A549 (cell line): ENCODE results near the gene A4GALT. TPM values are rescaled to one million over a fixed set of nuclear protein-coding genes. Genes with fewer than 3 reads are reported as not detected.

ENCODE experiments used
- ATAC-seq, 2 experiments: fragments of 200-7000 bp in 1 of 2; fragments of >200 bp in 1 of 2; cut with Nextera tagmentation in 1 of 2; cut with Tn5 transposase in 1 of 2; 3 replicates each; pipeline versions ENCODE4 v1.8.0 to v1.9.1; 2018 to 2020; ENCODE audit warnings: mild to moderate bottlenecking in 1 of 2, moderate library complexity in 1 of 2
- CTCF ChIA-PET: fragments of 300-600 bp; sonication (Branson Sonifier 250); formaldehyde crosslinking; extraction: SDS; loops from one replicate; lab custom pipeline; 2021; ENCODE audit warnings: antibody characterized with exemption, inconsistent platforms; lab: Yijun Ruan, JAX
- POLR2A ChIA-PET: fragments of 350-600 bp; formaldehyde crosslinking; extraction: SDS; loops from one replicate; lab custom pipeline; 2021; ENCODE audit warnings: antibody characterized with exemption, inconsistent platforms; lab: Yijun Ruan, JAX
- DNase-seq, 2 experiments: peaks; one replicate each; pipeline versions ENCODE4 v3.0.0 to v3.0.0-alpha.2; 2011 to 2016; ENCODE audit warnings: low read depth in 1 of 2, low spot score in 1 of 2
- FAIRE-seq: peaks from 2 replicates; lab custom pipeline; 2011; peaks lifted over from hg19 to GRCh38; lab: Jason Lieb, UNC
- H3K27ac ChIP-seq, 2 experiments: fragments of >200 bp; sonication (Bioruptor Twin); formaldehyde crosslinking; 3 replicates each; pipeline ENCODE4 v1.5.1; 2016 to 2017
- H3K4me1 ChIP-seq: fragments of >200 bp; sonication (Bioruptor Twin); formaldehyde crosslinking; 3 replicates; pipeline ENCODE4 v1.6.1; 2016
- H3K4me2 ChIP-seq: fragments of >200 bp; sonication (Bioruptor Twin); formaldehyde crosslinking; 3 replicates; pipeline ENCODE4 v1.6.1; 2016
- H3K4me3 ChIP-seq: fragments of >200 bp; sonication (Bioruptor Twin); formaldehyde crosslinking; 3 replicates; pipeline ENCODE4 v1.5.1; 2016
- H3K9me3 ChIP-seq: fragments of >200 bp; sonication (Bioruptor Twin); formaldehyde crosslinking; 3 replicates; pipeline ENCODE4 v1.6.1; 2016
- CBX2 ChIP-seq: fragments of 200-600 bp; sonication (generic); IDR thresholded peaks from 2 replicates; pipeline ENCODE4 v1.6.1; 2016; ENCODE audit warnings: low read depth, mild to moderate bottlenecking, borderline replicate concordance
- CHD4 ChIP-seq: fragments of 200-600 bp; sonication (generic); IDR thresholded peaks from 2 replicates; pipeline ENCODE4 v1.6.1; 2016; ENCODE audit warnings: antibody characterized with exemption, mild to moderate bottlenecking, borderline replicate concordance
- EHF ChIP-seq: fragments of 250-450 bp; sonication (Bioruptor Pico); IDR thresholded peaks from 2 replicates; pipeline ENCODE4 v1.5.0; 2020; ENCODE audit warnings: mild to moderate bottlenecking
- EHMT2 ChIP-seq: fragments of 200-600 bp; sonication (generic); IDR thresholded peaks from 2 replicates; pipeline ENCODE4 v1.6.1; 2016; ENCODE audit warnings: antibody characterized with exemption, low read depth, mild to moderate bottlenecking, moderate library complexity
- EP300 ChIP-seq, 2 experiments: fragments of >200 bp; sonication (Bioruptor Twin); formaldehyde crosslinking; IDR thresholded peaks; 2 replicates in 1 of 2; 3 replicates in 1 of 2; pipeline ENCODE4 v1.6.1; 2016 to 2017
- FOSB ChIP-seq: fragments of 250-450 bp; sonication (Bioruptor Pico); IDR thresholded peaks from 2 replicates; pipeline ENCODE4 v1.5.0; 2020; ENCODE audit warnings: mild to moderate bottlenecking, moderate library complexity
- FOSL2 ChIP-seq, 2 experiments: fragments of 450-650 bp in 1 of 2; fragments of >200 bp in 1 of 2; sonication (Bioruptor Twin) in 1 of 2; formaldehyde crosslinking; IDR thresholded peaks; 2 replicates each; pipeline versions ENCODE4 v1.5.0 to v1.6.1; 2016 to 2020; ENCODE audit warnings: mild to moderate bottlenecking in 1 of 2, moderate library complexity in 1 of 2
- GATA3 ChIP-seq: IDR thresholded peaks from 2 replicates; pipeline ENCODE4 v1.6.1; 2012; ENCODE audit warnings: borderline replicate concordance
- HDAC2 ChIP-seq: fragments of 200-600 bp; sonication (generic); IDR thresholded peaks from 2 replicates; pipeline ENCODE4 v1.6.1; 2016
- HOXB13 ChIP-seq: fragments of 250-450 bp; sonication (Bioruptor Pico); IDR thresholded peaks from 2 replicates; pipeline ENCODE4 v1.5.0; 2020; ENCODE audit warnings: low read depth, mild to moderate bottlenecking, moderate library complexity
- JUNB ChIP-seq: fragments of >200 bp; sonication (Bioruptor Twin); formaldehyde crosslinking; IDR thresholded peaks from 2 replicates; pipeline ENCODE4 v1.6.1; 2016
- KDM1A ChIP-seq: fragments of 200-600 bp; sonication (generic); IDR thresholded peaks from 2 replicates; pipeline ENCODE4 v1.6.1; 2016; ENCODE audit warnings: low read depth, mild to moderate bottlenecking
- KDM5A ChIP-seq: fragments of 200-600 bp; sonication (generic); IDR thresholded peaks from 2 replicates; pipeline ENCODE4 v1.6.1; 2016; ENCODE audit warnings: antibody characterized with exemption, mild to moderate bottlenecking
- MAFK ChIP-seq: fragments of 450-650 bp; IDR thresholded peaks from 2 replicates; pipeline ENCODE4 v1.6.1; 2014; ENCODE audit not compliant: partially characterized antibody
- MAX ChIP-seq: IDR thresholded peaks from 2 replicates; pipeline ENCODE4 v1.6.1; 2012
- MAZ ChIP-seq: fragments of 150-350 bp; IDR thresholded peaks from 2 replicates; pipeline ENCODE4 v1.6.1; 2014; ENCODE audit warnings: antibody characterized with exemption, low read depth, low read length, borderline replicate concordance
- MYC ChIP-seq: IDR thresholded peaks from 2 replicates; pipeline ENCODE4 v1.6.1; 2012; ENCODE audit warnings: mild to moderate bottlenecking, inconsistent platforms, low read length, improper control_type of control experiment, borderline replicate concordance
- NPAS2 ChIP-seq: fragments of 250-450 bp; sonication (Bioruptor Pico); IDR thresholded peaks from 2 replicates; pipeline ENCODE4 v1.8.0; 2022; ENCODE audit warnings: mild to moderate bottlenecking, moderate library complexity, borderline replicate concordance
- NR3C1 ChIP-seq: fragments of >200 bp; sonication (Bioruptor Twin); formaldehyde crosslinking; IDR thresholded peaks from 3 replicates; pipeline ENCODE4 v1.6.1; 2017
- PHF8 ChIP-seq: fragments of 200-600 bp; sonication (generic); IDR thresholded peaks from 2 replicates; pipeline ENCODE4 v1.6.1; 2016; ENCODE audit warnings: low read depth, mild to moderate bottlenecking, antibody characterized with exemption, moderate library complexity, borderline replicate concordance
- POLR2A ChIP-seq: IDR thresholded peaks from 2 replicates; pipeline ENCODE4 v1.6.1; 2012; ENCODE audit warnings: mild to moderate bottlenecking, low read length
- RARB ChIP-seq: fragments of 250-450 bp; sonication (Bioruptor Pico); IDR thresholded peaks from 2 replicates; pipeline ENCODE4 v1.8.0; 2021; ENCODE audit warnings: mild to moderate bottlenecking, moderate library complexity
- RCOR1 ChIP-seq: fragments of 150-350 bp; IDR thresholded peaks from 2 replicates; pipeline ENCODE4 v1.6.1; 2014; ENCODE audit warnings: antibody characterized with exemption, low read length, low read depth
- REST ChIP-seq: fragments of 200-600 bp; sonication (generic); IDR thresholded peaks from 2 replicates; pipeline ENCODE4 v1.6.1; 2016; ENCODE audit warnings: antibody characterized with exemption, mild to moderate bottlenecking, moderate library complexity
- RNF2 ChIP-seq: fragments of 200-600 bp; sonication (generic); IDR thresholded peaks from 2 replicates; pipeline ENCODE4 v1.6.1; 2016; ENCODE audit warnings: low read depth, mild to moderate bottlenecking, antibody characterized with exemption, moderate library complexity, borderline replicate concordance
- ZC3H11A ChIP-seq: fragments of 450-650 bp; IDR thresholded peaks from 2 replicates; pipeline ENCODE4 v1.6.1; 2014; ENCODE audit warnings: antibody characterized with exemption, mild to moderate bottlenecking
- ZFP36 ChIP-seq: fragments of 450-650 bp; IDR thresholded peaks from 2 replicates; pipeline ENCODE4 v1.6.1; 2014; ENCODE audit warnings: borderline replicate concordance; ENCODE audit not compliant: partially characterized antibody
- ZNF302 ChIP-seq: fragments of 250-450 bp; sonication (Bioruptor Pico); IDR thresholded peaks from 2 replicates; pipeline ENCODE4 v1.9.0; 2021; ENCODE audit warnings: inconsistent platforms, mild to moderate bottlenecking, moderate library complexity
- WGBS: methylation state at CpG from one replicate; pipeline ENCODE4 v1.1.6; 2017; ENCODE audit errors: missing lambda C conversion rate; 5-methylcytosine and 5-hydroxymethylcytosine counted together
- polyA plus RNA-seq, 4 experiments: library from polyadenylated mRNA; depleted of rRNA in 3 of 4; stranded (reverse); fragments of >200 nt; fragmentation: RNase III in 1 of 4; extraction: RNeasy Plus Mini Kit Qiagen cat#74134 plus additional on column Dnase treatment in 1 of 4; gene quantifications; 2 replicates in 3 of 4; 3 replicates in 1 of 4; pipeline ENCODE4 v1.2.3, GENCODE V29; 2011 to 2017
- TF ChIP-seq, protein P1 (sequence below): fragments of >200 bp; sonication (Bioruptor Twin); formaldehyde crosslinking; IDR thresholded peaks from 2 replicates; pipeline ENCODE4 v1.6.1; 2016
- TF ChIP-seq, protein P2 (sequence below): fragments of 250-450 bp; sonication (Bioruptor Pico); IDR thresholded peaks from 2 replicates; pipeline ENCODE4 v1.5.0; 2020; ENCODE audit warnings: low read depth, mild to moderate bottlenecking, moderate library complexity

A4GALT gene
- polyA plus RNA-seq, 2 of the 4 experiments (the other 2 are of a cell fraction), result 5.1 to 7.8 TPM

- WGBS, result 69% methylated on average over 9 of the region's 9 CpGs
- H3K4me2 ChIP-seq, result no peak overlapping the region
- no peak for FAIRE-seq
- TF ChIP-seq CHD4, result no peak
- no peak for TF ChIP-seq FOSL2 (IDR thresholded peaks at IDR 0.05)
- TF ChIP-seq FOSL2 (CRISPR knock-in tag; IDR thresholded peaks at IDR 0.05), result no peak
- TF ChIP-seq NR3C1, result no peak
- no peak for TF ChIP-seq MAFK
- no peak for ATAC-seq
- H3K9me3 ChIP-seq, result no peaks in the 10 kb centered on the region
- CTCF ChIA-PET, result interaction anchor here (1.3 to 3.0 kb wide), 2 partner anchors 34 to 212 kb away, joined by 4 to 15 read pairs; no protein-coding TSS in a partner anchor
- POLR2A ChIA-PET, result no interaction called here
- H3K4me3 ChIP-seq, result no peak overlapping the region
- H3K27ac ChIP-seq, result no peak overlapping the region
- DNase-seq, result no peak
- peaks cover 7% of the 10 kb centered on the region for H3K4me1 ChIP-seq
These were observed 65.0 kb downstream of the A4GALT start for GRCh38 chr22:42655693-42656092.

DNA sequence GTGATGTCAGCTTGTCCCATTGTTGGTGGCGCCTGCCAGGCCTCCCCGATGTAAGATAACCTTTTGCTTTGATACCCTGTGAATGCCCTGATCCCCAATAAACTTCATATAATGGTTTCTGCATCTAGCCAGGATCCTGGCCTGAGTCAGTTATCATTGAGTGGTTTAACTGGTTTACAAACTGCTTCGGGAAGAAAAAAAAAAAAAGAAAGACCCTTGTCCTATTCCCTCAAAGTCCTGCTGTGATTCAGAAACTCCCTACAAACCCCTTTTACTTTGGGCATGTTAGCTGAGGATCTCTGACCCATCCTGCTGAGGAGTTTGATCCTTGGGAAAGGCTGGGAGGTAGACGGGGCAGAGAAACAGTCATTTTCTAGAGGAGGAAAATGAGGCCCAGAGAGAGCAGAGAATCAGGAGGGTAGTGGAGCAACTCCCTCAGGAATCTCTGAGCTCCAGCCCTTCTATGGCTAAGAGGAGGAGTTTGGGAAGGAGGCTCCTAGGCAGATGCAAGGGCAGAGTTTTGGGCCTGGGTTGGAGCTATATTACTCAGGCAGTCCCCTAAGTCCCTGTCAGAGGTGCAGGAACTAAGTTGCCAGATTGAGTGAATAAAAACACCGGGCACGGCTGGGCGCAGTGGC, 66.1 kb downstream of the A4GALT start:
- CTCF ChIA-PET, result interaction anchor here (1.0 to 3.0 kb wide), 4 partner anchors 21 to 213 kb away, joined by 3 to 15 read pairs (median 3); no protein-coding TSS in a partner anchor
- 86% methylated on average over 7 of the region's 7 CpGs for WGBS
- TF ChIP-seq JUNB, result no peak
- no peak for TF ChIP-seq ZFP36
- TF ChIP-seq POLR2A, result no peak
- no peak for TF ChIP-seq REST
- TF ChIP-seq ZC3H11A, result no peak
- no peak for TF ChIP-seq EHMT2
- TF ChIP-seq EHF (CRISPR knock-in tag), result no peak
- no peak for TF ChIP-seq ZNF302 (CRISPR knock-in tag)
- TF ChIP-seq, all 56 proteins: peak for 0

GRCh38 chr22:42653999-42654398, 66.7 kb downstream of the A4GALT start:
- Histone ChIP-seq H3K4me2 (no peak overlapping the region), H3K4me3 (no peak overlapping the region), H3K27ac (no peak overlapping the region), H3K9me3 (no peaks in the 10 kb centered on the region), H3K4me1 (peaks cover 9% of the 10 kb centered on the region)
- no peak for FAIRE-seq
- 83% methylated on average over 4 of the region's 4 CpGs for WGBS
- no peak for ATAC-seq
- DNase-seq, result no peak
- POLR2A ChIA-PET, result no interaction called here
- CTCF ChIA-PET, result interaction anchor here (1.3 to 3.0 kb wide), 3 partner anchors 21 to 101 kb away, joined by 3 to 15 read pairs (median 3); no protein-coding TSS in a partner anchor
- TF ChIP-seq RCOR1 (no peak), RARB (no peak), MYC (no peak), HOXB13 (CRISPR knock-in tag) (no peak), EHMT2 (no peak), GATA3 (no peak), KDM5A (no peak), PHF8 (no peak), ZNF302 (CRISPR knock-in tag) (no peak), KDM1A (no peak), HDAC2 (no peak), MAZ (no peak), EP300 (IDR thresholded peaks at IDR 0.05) (no peak), CBX2 (no peak), MAX (no peak), NPAS2 (no peak), FOSB (CRISPR knock-in tag) (no peak), RNF2 (no peak)
- TF ChIP-seq, protein P1, sequence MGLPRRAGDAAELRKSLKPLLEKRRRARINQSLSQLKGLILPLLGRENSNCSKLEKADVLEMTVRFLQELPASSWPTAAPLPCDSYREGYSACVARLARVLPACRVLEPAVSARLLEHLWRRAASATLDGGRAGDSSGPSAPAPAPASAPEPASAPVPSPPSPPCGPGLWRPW, result no peak
- TF ChIP-seq, protein P2, sequence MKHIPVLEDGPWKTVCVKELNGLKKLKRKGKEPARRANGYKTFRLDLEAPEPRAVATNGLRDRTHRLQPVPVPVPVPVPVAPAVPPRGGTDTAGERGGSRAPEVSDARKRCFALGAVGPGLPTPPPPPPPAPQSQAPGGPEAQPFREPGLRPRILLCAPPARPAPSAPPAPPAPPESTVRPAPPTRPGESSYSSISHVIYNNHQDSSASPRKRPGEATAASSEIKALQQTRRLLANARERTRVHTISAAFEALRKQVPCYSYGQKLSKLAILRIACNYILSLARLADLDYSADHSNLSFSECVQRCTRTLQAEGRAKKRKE (CRISPR knock-in tag), result no peak

More for the DNA sequence above, 66.1 kb downstream of the A4GALT start:
- POLR2A ChIA-PET, result no interaction called here
- ATAC-seq, result no peak
- no peak for DNase-seq
- Histone ChIP-seq H3K4me2 (no peak overlapping the region), H3K9me3 (no peaks in the 10 kb centered on the region), H3K4me3 (no peak overlapping the region), H3K27ac (no peak overlapping the region), H3K4me1 (peaks cover 9% of the 10 kb centered on the region)
- no peak for FAIRE-seq
